ENCODE data around the gene PPTC7. TPM values are rescaled to one million over a fixed set of nuclear protein-coding genes. Genes with fewer than 3 reads are reported as not detected.

Gene PPTC7
- total and polyA plus RNA-seq, 2 experiments from 2014 or later = 8.1 to 11.8 TPM

DNA sequence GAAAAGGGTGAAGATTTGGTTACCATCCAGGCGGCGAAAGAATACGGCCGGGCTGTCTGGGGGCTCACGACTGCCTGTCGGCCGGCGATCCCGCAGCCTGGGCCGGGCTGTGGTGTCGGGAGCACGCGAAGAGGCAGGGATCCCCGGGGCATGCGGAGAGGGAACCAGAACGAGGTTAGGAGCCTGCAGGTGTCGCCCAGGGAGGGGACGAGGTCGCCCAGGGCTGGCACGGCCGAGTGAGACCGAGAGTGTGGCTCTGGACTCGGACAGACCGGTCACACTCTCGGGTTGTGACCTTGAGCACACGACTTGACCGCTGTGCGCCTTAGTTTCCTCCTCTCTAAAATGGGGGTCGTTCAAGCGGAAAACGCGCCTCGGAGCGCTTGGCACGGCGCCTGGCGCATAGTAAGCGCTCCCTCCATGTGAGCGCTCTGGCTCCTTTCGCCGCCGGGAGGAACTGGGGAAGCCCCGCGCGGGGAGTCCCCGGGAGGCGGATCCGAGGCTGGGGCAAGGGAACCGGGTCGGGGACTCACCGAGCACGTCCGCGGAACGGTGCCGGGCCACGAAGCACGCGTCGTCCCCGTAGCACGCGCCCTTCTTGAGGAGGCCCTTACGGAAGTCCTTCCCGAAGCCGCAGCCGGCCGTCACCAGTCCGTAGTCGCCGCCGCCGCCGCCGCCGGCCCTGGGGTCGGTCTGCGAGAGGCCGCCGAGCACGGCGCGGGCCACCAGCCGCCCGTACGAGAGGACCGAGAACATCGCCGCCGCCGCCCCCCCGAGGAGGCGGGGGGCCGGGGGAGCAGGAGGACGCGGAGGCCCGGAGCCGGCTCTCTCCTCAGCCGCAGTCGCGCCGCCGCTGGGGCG, 612 bp downstream of the PPTC7 start:
- H3K4me2 ChIP-seq = peak overlapping the region; percentile 91
- H3K27ac ChIP-seq = peak overlapping the region; percentile 84
- no peaks in the 10 kb centered on the region for H3K9me2 ChIP-seq (replicated peaks; ENCODE audit: insufficient read depth)
- no peaks in the 10 kb centered on the region for H3K36me3 ChIP-seq (replicated peaks; ENCODE audit: insufficient read depth, low read depth)
- H3K9me3 ChIP-seq (ENCODE audit: low read depth) = no peaks in the 10 kb centered on the region
- TF ChIP-seq EZH2phosphoT487 (IDR thresholded peaks at IDR 0.05; ENCODE audit: low read depth, severe bottlenecking, unreplicated experiment) = no peak
- TF ChIP-seq EZH2 (IDR thresholded peaks at IDR 0.05; ENCODE audit: borderline replicate concordance) = no peak
- TF ChIP-seq, protein P1, sequence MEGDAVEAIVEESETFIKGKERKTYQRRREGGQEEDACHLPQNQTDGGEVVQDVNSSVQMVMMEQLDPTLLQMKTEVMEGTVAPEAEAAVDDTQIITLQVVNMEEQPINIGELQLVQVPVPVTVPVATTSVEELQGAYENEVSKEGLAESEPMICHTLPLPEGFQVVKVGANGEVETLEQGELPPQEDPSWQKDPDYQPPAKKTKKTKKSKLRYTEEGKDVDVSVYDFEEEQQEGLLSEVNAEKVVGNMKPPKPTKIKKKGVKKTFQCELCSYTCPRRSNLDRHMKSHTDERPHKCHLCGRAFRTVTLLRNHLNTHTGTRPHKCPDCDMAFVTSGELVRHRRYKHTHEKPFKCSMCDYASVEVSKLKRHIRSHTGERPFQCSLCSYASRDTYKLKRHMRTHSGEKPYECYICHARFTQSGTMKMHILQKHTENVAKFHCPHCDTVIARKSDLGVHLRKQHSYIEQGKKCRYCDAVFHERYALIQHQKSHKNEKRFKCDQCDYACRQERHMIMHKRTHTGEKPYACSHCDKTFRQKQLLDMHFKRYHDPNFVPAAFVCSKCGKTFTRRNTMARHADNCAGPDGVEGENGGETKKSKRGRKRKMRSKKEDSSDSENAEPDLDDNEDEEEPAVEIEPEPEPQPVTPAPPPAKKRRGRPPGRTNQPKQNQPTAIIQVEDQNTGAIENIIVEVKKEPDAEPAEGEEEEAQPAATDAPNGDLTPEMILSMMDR (IDR thresholded peaks at IDR 0.05; ENCODE audit: poor library complexity) = no peak
- peak overlapping the region; percentile 95 for H3K4me3 ChIP-seq
- under 1% methylated on average over 87 of the region's 104 CpGs for WGBS (ENCODE audit: low lambda C conversion rate, missing lambda C conversion rate)
- no peaks in the 10 kb centered on the region for H3K27me3 ChIP-seq
- H3K79me2 ChIP-seq = peaks cover 53% of the 10 kb centered on the region
- H2AFZ ChIP-seq = peak overlapping the region; percentile 59
- H4K20me1 ChIP-seq (ENCODE audit: insufficient read depth, poor library complexity, severe bottlenecking) = peaks cover 23% of the 10 kb centered on the region
- H3K4me1 ChIP-seq (ENCODE audit: insufficient read depth) = peaks cover 16% of the 10 kb centered on the region
- peak; percentile 69 for DNase-seq (ENCODE audit: low spot score)

DNA sequence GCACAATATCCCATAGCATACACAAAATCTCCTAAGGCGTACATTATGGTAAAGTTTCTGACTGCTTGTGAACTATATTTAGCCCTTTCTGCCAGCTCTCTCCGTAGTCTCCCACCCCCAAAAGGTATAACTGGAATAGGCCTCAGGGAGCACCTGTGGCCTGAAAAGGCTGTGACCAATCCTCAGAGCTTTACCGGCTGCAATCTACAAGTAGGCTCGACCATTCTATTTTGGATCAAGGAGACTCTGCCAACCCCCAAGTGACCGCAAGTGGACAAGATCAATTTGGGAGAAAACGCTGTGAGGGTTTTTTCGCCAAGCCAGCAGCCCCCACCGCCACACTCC, 1.2 kb downstream of the PPTC7 start:
- Histone ChIP-seq H3K4me2 (peak overlapping the region; percentile 91), H3K4me1 (ENCODE audit: insufficient read depth) (peaks cover 16% of the 10 kb centered on the region), H3K27ac (peak overlapping the region; percentile 84), H3K9me3 (ENCODE audit: low read depth) (no peaks in the 10 kb centered on the region), H3K9me2 (replicated peaks; ENCODE audit: insufficient read depth) (no peaks in the 10 kb centered on the region), H2AFZ (peak overlapping the region; percentile 59), H4K20me1 (ENCODE audit: insufficient read depth, poor library complexity, severe bottlenecking) (peaks cover 23% of the 10 kb centered on the region), H3K27me3 (no peaks in the 10 kb centered on the region), H3K79me2 (peaks cover 59% of the 10 kb centered on the region), H3K36me3 (replicated peaks; ENCODE audit: insufficient read depth, low read depth) (no peaks in the 10 kb centered on the region), H3K4me3 (peak overlapping the region; percentile 95)
- DNase-seq (ENCODE audit: low spot score) = no peak
- no peak for TF ChIP-seq EZH2 (IDR thresholded peaks at IDR 0.05; ENCODE audit: borderline replicate concordance)
- no peak for TF ChIP-seq EZH2phosphoT487 (IDR thresholded peaks at IDR 0.05; ENCODE audit: low read depth, severe bottlenecking, unreplicated experiment)
- TF ChIP-seq, protein P1 (IDR thresholded peaks at IDR 0.05; ENCODE audit: poor library complexity) = no peak
- 4% methylated on average over 8 of the region's 8 CpGs for WGBS (ENCODE audit: low lambda C conversion rate, missing lambda C conversion rate)

DNA sequence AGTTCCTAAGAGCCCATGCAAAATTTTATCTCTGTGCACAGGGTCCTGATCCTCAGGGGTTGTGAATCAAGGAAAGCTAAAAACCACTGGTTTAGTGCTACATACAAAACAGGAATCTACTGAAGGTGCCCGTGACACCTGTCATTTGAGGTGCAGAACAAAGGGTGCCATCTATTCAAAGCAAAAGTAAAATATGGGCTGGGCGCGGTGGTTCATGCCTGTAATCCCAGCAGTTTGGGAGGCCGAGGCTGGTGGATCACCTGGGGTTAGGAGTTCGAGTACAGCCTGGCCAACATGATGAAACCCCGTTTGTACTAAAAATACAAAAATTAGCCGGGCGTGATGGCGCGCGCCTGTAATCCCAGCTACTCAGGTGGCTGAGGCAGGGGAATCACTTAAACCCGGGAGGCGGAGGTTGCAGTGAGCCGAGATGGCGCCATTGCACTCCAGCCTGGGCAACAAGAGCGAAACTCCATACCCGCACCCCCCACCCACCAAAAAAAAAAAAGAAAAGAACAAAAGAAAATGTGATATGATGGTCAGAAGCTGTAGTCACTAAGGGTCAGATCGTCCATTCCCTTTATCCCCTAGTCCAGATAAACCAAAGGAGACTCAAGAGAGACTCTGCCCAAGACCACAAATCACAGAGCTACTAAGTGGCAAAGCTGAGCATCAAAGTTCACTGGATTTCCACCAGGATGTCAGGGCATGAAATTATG, 3.4 kb downstream of the PPTC7 start:
- Histone ChIP-seq H3K4me1 (ENCODE audit: insufficient read depth) (peaks cover 24% of the 10 kb centered on the region), H3K36me3 (replicated peaks; ENCODE audit: insufficient read depth, low read depth) (no peaks in the 10 kb centered on the region), H3K27ac (no peak overlapping the region), H3K27me3 (no peaks in the 10 kb centered on the region), H4K20me1 (ENCODE audit: insufficient read depth, poor library complexity, severe bottlenecking) (peaks cover 23% of the 10 kb centered on the region), H3K4me2 (no peak overlapping the region), H3K9me2 (replicated peaks; ENCODE audit: insufficient read depth) (no peaks in the 10 kb centered on the region), H3K4me3 (no peak overlapping the region), H3K79me2 (peaks cover 80% of the 10 kb centered on the region), H3K9me3 (ENCODE audit: low read depth) (no peaks in the 10 kb centered on the region), H2AFZ (no peak overlapping the region)
- TF ChIP-seq EZH2phosphoT487 (IDR thresholded peaks at IDR 0.05; ENCODE audit: low read depth, severe bottlenecking, unreplicated experiment) = no peak
- TF ChIP-seq, protein P1 (IDR thresholded peaks at IDR 0.05; ENCODE audit: poor library complexity) = no peak
- no peak for TF ChIP-seq EZH2 (IDR thresholded peaks at IDR 0.05; ENCODE audit: borderline replicate concordance)
- no peak for DNase-seq (ENCODE audit: low spot score)
- 98% methylated on average over 17 of the region's 18 CpGs for WGBS (ENCODE audit: low lambda C conversion rate, missing lambda C conversion rate)

Measured in hepatocyte (in vitro differentiated cells).